ENCODE results near the gene PAXX. TPM values are rescaled to one million over a fixed set of nuclear protein-coding genes. Genes with fewer than 3 reads are reported as not detected.

Gene PAXX
- total RNA-seq, 1 donor from 2014 or later = 50.7 TPM

DNA sequence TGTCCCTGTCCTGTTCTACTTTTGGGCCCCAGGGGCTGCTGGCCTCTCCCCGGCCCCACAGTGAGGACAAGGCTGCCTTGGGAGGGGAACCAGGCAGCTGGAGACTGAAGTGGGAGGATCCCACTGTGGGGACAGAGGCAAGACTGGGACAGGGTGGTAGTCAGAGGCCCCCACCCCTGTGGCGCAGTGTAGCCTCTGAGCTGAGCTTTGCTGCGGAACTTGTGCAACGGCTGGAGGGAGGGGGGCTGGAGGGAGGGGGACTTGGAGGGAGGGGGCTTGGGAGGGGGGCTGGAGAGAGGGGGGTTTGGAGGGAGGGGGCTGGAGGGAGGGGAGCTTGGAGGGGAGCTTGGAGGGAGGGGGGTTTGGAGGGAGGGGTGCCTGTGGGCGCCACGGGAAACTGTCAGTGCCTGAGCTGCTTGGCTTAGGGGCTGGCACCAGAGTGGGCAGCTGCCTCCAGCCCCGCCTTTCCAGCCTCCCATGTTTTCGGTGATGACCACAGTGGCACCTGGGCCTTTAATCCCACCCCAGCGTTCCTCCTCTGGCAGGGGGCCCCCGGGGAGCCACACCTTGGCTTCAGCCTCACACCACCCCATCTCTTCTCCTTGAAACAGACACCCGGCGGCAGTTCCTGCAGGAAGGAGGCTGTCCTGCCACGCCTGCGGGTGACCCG lies 42.0 kb downstream of the PAXX start:
- H3K36me3 Mint-ChIP-seq (ENCODE audit: unreplicated experiment) = no peaks in the 10 kb centered on the region
- H3K27ac Mint-ChIP-seq (ENCODE audit: unreplicated experiment) = no peak overlapping the region
- H3K4me1 Mint-ChIP-seq (ENCODE audit: low read depth, unreplicated experiment) = peaks cover 2% of the 10 kb centered on the region
- no peak for TF ChIP-seq CTCF (IDR thresholded peaks at IDR 0.05; ENCODE audit: partially characterized antibody, unreplicated experiment)
- H3K27me3 Mint-ChIP-seq (ENCODE audit: unreplicated experiment) = peaks cover 10% of the 10 kb centered on the region
- H3K9me3 Mint-ChIP-seq (ENCODE audit: unreplicated experiment) = peaks cover 4% of the 10 kb centered on the region
- H3K4me3 Mint-ChIP-seq (ENCODE audit: unreplicated experiment) = no peak overlapping the region
- DNase-seq = no peak

DNA sequence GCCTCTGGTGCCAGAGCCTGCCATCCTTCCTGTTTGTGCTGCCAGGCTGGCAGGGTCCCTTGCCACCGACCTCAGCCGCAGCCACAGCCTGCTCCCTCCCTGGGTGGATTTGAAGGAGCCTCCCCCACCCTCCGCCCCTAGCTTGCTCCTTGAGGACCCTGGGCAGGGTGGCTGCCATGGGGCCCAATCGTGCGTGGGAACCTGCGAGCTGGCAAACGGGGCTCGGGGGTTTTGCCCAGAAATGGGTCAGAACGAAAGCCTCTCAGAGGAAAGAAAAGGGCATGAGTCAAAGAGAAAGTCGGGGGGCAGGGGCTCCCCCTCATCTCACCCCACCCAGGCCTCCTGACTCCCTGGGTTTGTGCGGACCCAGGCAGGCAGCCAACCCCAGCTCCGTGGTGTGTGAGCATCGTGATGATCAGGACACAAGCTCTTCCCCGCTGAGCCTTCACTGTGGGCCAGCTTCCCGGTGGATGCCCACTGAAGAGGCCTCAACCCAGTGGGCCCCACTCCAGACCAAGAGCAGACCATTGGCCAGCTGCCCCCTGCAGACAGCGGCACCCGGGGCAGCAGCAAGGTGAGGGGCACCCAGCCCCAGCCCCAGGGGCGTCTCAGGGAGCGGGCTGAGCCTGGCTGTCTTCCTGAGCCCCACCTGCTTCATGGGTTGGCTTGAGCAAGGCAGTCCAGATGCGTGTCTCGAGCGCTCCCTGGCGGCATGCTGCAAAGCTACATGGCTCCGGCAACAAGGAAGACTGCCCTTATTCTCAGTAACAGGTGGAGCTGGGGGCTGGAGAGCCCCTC lies 42.7 kb downstream of the PAXX start:
- H3K27me3 Mint-ChIP-seq (ENCODE audit: unreplicated experiment) = peaks cover 4% of the 10 kb centered on the region
- H3K9me3 Mint-ChIP-seq (ENCODE audit: unreplicated experiment) = peaks cover 4% of the 10 kb centered on the region
- peak; percentile 85 for TF ChIP-seq CTCF (IDR thresholded peaks at IDR 0.05; ENCODE audit: partially characterized antibody, unreplicated experiment)
- no peak overlapping the region for H3K27ac Mint-ChIP-seq (ENCODE audit: unreplicated experiment)
- no peaks in the 10 kb centered on the region for H3K36me3 Mint-ChIP-seq (ENCODE audit: unreplicated experiment)
- H3K4me3 Mint-ChIP-seq (ENCODE audit: unreplicated experiment) = no peak overlapping the region
- peak; percentile 93 for DNase-seq
- H3K4me1 Mint-ChIP-seq (ENCODE audit: low read depth, unreplicated experiment) = peaks cover 2% of the 10 kb centered on the region

DNA sequence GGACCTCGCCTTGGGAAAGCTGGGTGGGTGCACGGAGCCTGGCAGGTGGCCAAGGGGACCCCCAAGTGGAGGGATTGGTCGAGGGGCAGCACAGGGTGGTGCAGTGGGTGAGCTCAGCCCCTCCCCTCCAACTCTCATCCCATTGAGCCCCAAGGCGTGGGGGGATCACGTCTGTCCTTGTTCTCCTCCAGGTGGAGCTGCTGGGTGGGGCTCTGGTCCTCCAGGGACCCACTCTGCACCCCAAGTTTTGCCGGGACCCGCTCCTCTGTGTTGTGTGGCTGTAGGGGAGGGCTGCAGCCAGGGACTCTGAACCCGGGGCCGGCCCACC lies 43.2 kb downstream of the PAXX start:
- no peak overlapping the region for H3K4me3 Mint-ChIP-seq (ENCODE audit: unreplicated experiment)
- peaks cover 4% of the 10 kb centered on the region for H3K9me3 Mint-ChIP-seq (ENCODE audit: unreplicated experiment)
- H3K27ac Mint-ChIP-seq (ENCODE audit: unreplicated experiment) = no peak overlapping the region
- TF ChIP-seq CTCF (IDR thresholded peaks at IDR 0.05; ENCODE audit: partially characterized antibody, unreplicated experiment) = peak; percentile 61
- DNase-seq = no peak
- peaks cover 2% of the 10 kb centered on the region for H3K4me1 Mint-ChIP-seq (ENCODE audit: low read depth, unreplicated experiment)
- no peaks in the 10 kb centered on the region for H3K36me3 Mint-ChIP-seq (ENCODE audit: unreplicated experiment)
- peaks cover 4% of the 10 kb centered on the region for H3K27me3 Mint-ChIP-seq (ENCODE audit: unreplicated experiment)

GRCh38 chr9:137035937-137036336 lies 43.7 kb downstream of the PAXX start:
- Mint-ChIP-seq H3K36me3 (ENCODE audit: unreplicated experiment) (no peaks in the 10 kb centered on the region), H3K27me3 (ENCODE audit: unreplicated experiment) (peaks cover 4% of the 10 kb centered on the region), H3K9me3 (ENCODE audit: unreplicated experiment) (peaks cover 4% of the 10 kb centered on the region), H3K27ac (ENCODE audit: unreplicated experiment) (no peak overlapping the region), H3K4me1 (ENCODE audit: low read depth, unreplicated experiment) (peaks cover 2% of the 10 kb centered on the region), H3K4me3 (ENCODE audit: unreplicated experiment) (no peak overlapping the region)
- TF ChIP-seq CTCF (IDR thresholded peaks at IDR 0.05; ENCODE audit: partially characterized antibody, unreplicated experiment) = no peak
- no peak for DNase-seq

DNA sequence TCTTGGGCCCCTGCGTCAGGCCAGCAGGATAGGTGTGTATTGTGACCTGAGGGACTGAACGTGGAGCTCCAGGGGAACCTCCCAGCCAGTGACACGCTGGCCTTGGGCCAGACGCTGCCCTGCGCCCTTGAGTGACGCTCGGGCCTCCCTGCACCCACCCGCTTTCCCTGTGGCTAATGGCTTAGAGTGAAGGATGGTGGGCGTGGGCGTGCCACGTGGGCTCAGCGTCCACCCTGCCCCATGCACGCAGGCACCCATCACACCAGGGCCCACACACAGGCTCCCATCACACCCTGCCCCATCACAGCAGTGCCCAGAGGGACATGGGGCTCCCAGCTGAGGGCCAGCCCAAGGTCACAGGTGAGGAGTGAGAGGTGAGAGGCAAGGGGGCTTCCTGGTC lies 44.8 kb downstream of the PAXX start:
- Mint-ChIP-seq H3K27ac (ENCODE audit: unreplicated experiment) (no peak overlapping the region), H3K36me3 (ENCODE audit: unreplicated experiment) (no peaks in the 10 kb centered on the region), H3K4me1 (ENCODE audit: low read depth, unreplicated experiment) (no peaks in the 10 kb centered on the region), H3K9me3 (ENCODE audit: unreplicated experiment) (peaks cover 4% of the 10 kb centered on the region), H3K27me3 (ENCODE audit: unreplicated experiment) (peaks cover 4% of the 10 kb centered on the region), H3K4me3 (ENCODE audit: unreplicated experiment) (no peak overlapping the region)
- TF ChIP-seq CTCF (IDR thresholded peaks at IDR 0.05; ENCODE audit: partially characterized antibody, unreplicated experiment) = no peak
- no peak for DNase-seq
